ENCODE results near the gene RIMBP2.
"Not testable (repeated sequence)": the region's sequence is repeated elsewhere in the genome, so short reads cannot be mapped to it uniquely, and the experiment has no call there.

RIMBP2 gene

GRCh38 chr12:130700492-130701401 lies 15.4 kb downstream of the RIMBP2 start:
- TF ChIP-seq CTCF (IDR thresholded peaks at IDR 0.05; ENCODE audit: insufficient read depth, low read depth, low read length, missing control alignments) = no peak
- DNase-seq (ENCODE audit: low read depth) = no peak
- H3K4me3 ChIP-seq (ENCODE audit: low read length) = no peak overlapping the region

- no peak overlapping the region for H3K4me3 ChIP-seq (ENCODE audit: low read length)
Measured at GRCh38 chr12:130698106-130698505, 18.0 kb downstream of the RIMBP2 start.

GRCh38 chr12:130696379-130697100 lies 19.6 kb downstream of the RIMBP2 start:
- no peak for TF ChIP-seq CTCF (IDR thresholded peaks at IDR 0.05; ENCODE audit: insufficient read depth, low read depth, low read length, missing control alignments)
- no peak for DNase-seq (ENCODE audit: low read depth)

More at GRCh38 chr12:130698106-130698505, 18.0 kb downstream of the RIMBP2 start:
- no peak for DNase-seq (ENCODE audit: low read depth)
- no peak for TF ChIP-seq CTCF (IDR thresholded peaks at IDR 0.05; ENCODE audit: insufficient read depth, low read depth, low read length, missing control alignments)

GRCh38 chr12:130695061-130695460 lies 21.0 kb downstream of the RIMBP2 start:
- DNase-seq (ENCODE audit: low read depth) = no peak
- no peak overlapping the region for H3K4me3 ChIP-seq (ENCODE audit: low read length)
- TF ChIP-seq CTCF (IDR thresholded peaks at IDR 0.05; ENCODE audit: insufficient read depth, low read depth, low read length, missing control alignments) = no peak

More at GRCh38 chr12:130696379-130697100, 19.6 kb downstream of the RIMBP2 start:
- no peak overlapping the region for H3K4me3 ChIP-seq (ENCODE audit: low read length)

- no peak overlapping the region for H3K4me3 ChIP-seq (ENCODE audit: low read length)
- no peak for DNase-seq (ENCODE audit: low read depth)
- TF ChIP-seq CTCF (IDR thresholded peaks at IDR 0.05; ENCODE audit: insufficient read depth, low read depth, low read length, missing control alignments) = no peak
Measured at GRCh38 chr12:130689408-130690405, 26.4 kb downstream of the RIMBP2 start.

GRCh38 chr12:130688999-130689398 lies 27.1 kb downstream of the RIMBP2 start:
- not testable (repeated sequence) for DNase-seq (ENCODE audit: low read depth); H3K4me3 ChIP-seq (ENCODE audit: low read length)

Data from epithelial cell of esophagus (primary cell).